Measurements from ENCODE around the gene TRAM2.

Gene TRAM2

GRCh38 chr6:52531396-52531795 lies 45.5 kb downstream of the TRAM2 start:
- no peak overlapping the region for H3K4me3 ChIP-seq (ENCODE audit: low read length, poor library complexity, severe bottlenecking)
- H3K4me2 ChIP-seq (ENCODE audit: low read depth, low read length, poor library complexity, severe bottlenecking): no peak overlapping the region
- no peak for TF ChIP-seq CTCF (conservative IDR thresholded peaks at IDR 0.05; ENCODE audit: low read length)
- TF ChIP-seq EZH2phosphoT487 (IDR thresholded peaks at IDR 0.05; ENCODE audit: borderline replicate concordance): no peak
- H3K9ac ChIP-seq (ENCODE audit: low read depth, low read length, poor library complexity, severe bottlenecking): peak overlapping the region; percentile 33
- H3K9me2 ChIP-seq (replicated peaks; ENCODE audit: low read depth, low read length): no peaks in the 10 kb centered on the region
- peaks cover 48% of the 10 kb centered on the region for H3K4me1 ChIP-seq (ENCODE audit: insufficient read depth, low read length, poor library complexity, severe bottlenecking)
- H2AFZ ChIP-seq (ENCODE audit: low read length): no peak overlapping the region
- no peaks in the 10 kb centered on the region for H4K20me1 ChIP-seq (ENCODE audit: insufficient read depth, low read length, poor library complexity, severe bottlenecking)
- H3K36me3 ChIP-seq (ENCODE audit: insufficient read depth, low read length): peaks cover 47% of the 10 kb centered on the region; the same call in 1 of the 2 replicates
- peaks cover 20% of the 10 kb centered on the region for H3F3A ChIP-seq (ENCODE audit: low read depth)
- H3K9me3 ChIP-seq (ENCODE audit: insufficient read depth, low read depth, low read length): no peaks in the 10 kb centered on the region
- H3K79me2 ChIP-seq (ENCODE audit: insufficient read depth, low read length): peaks cover 70% of the 10 kb centered on the region
- no peaks in the 10 kb centered on the region for H3K27me3 ChIP-seq (ENCODE audit: insufficient read depth, low read length, poor library complexity, severe bottlenecking)

- TF ChIP-seq CTCF (conservative IDR thresholded peaks at IDR 0.05; ENCODE audit: low read length) (no peak), EZH2phosphoT487 (IDR thresholded peaks at IDR 0.05; ENCODE audit: borderline replicate concordance) (no peak)
- Histone ChIP-seq H3K79me2 (ENCODE audit: insufficient read depth, low read length) (peaks cover 81% of the 10 kb centered on the region), H3K4me1 (ENCODE audit: insufficient read depth, low read length, poor library complexity, severe bottlenecking) (peaks cover 39% of the 10 kb centered on the region), H3K4me3 (ENCODE audit: low read length, poor library complexity, severe bottlenecking) (no peak overlapping the region), H3K4me2 (ENCODE audit: low read depth, low read length, poor library complexity, severe bottlenecking) (no peak overlapping the region), H3K9me2 (replicated peaks; ENCODE audit: low read depth, low read length) (no peaks in the 10 kb centered on the region), H2AFZ (ENCODE audit: low read length) (no peak overlapping the region), H3K36me3 (ENCODE audit: insufficient read depth, low read length) (peaks cover 47% of the 10 kb centered on the region; the same call in 1 of the 2 replicates), H4K20me1 (ENCODE audit: insufficient read depth, low read length, poor library complexity, severe bottlenecking) (no peaks in the 10 kb centered on the region), H3K9ac (ENCODE audit: low read depth, low read length, poor library complexity, severe bottlenecking) (no peak overlapping the region), H3K9me3 (ENCODE audit: insufficient read depth, low read depth, low read length) (no peaks in the 10 kb centered on the region), H3K27me3 (ENCODE audit: insufficient read depth, low read length, poor library complexity, severe bottlenecking) (no peaks in the 10 kb centered on the region), H3F3A (ENCODE audit: low read depth) (peaks cover 12% of the 10 kb centered on the region)
Observed at GRCh38 chr6:52530351-52530750, 46.5 kb downstream of the TRAM2 start.

- H3K4me2 ChIP-seq (ENCODE audit: low read depth, low read length, poor library complexity, severe bottlenecking): no peak overlapping the region
- H3K4me1 ChIP-seq (ENCODE audit: insufficient read depth, low read length, poor library complexity, severe bottlenecking): peaks cover 33% of the 10 kb centered on the region
- TF ChIP-seq EZH2phosphoT487 (IDR thresholded peaks at IDR 0.05; ENCODE audit: borderline replicate concordance) (no peak), CTCF (conservative IDR thresholded peaks at IDR 0.05; ENCODE audit: low read length) (no peak)
- H3K27me3 ChIP-seq (ENCODE audit: insufficient read depth, low read length, poor library complexity, severe bottlenecking): no peaks in the 10 kb centered on the region
- no peaks in the 10 kb centered on the region for H4K20me1 ChIP-seq (ENCODE audit: insufficient read depth, low read length, poor library complexity, severe bottlenecking)
- H3F3A ChIP-seq (ENCODE audit: low read depth): peaks cover 2% of the 10 kb centered on the region
- H3K9me2 ChIP-seq (replicated peaks; ENCODE audit: low read depth, low read length): no peaks in the 10 kb centered on the region
- no peak overlapping the region for H2AFZ ChIP-seq (ENCODE audit: low read length)
- no peaks in the 10 kb centered on the region for H3K9me3 ChIP-seq (ENCODE audit: insufficient read depth, low read depth, low read length)
- no peak overlapping the region for H3K4me3 ChIP-seq (ENCODE audit: low read length, poor library complexity, severe bottlenecking)
- peaks cover 91% of the 10 kb centered on the region for H3K79me2 ChIP-seq (ENCODE audit: insufficient read depth, low read length)
- no peak overlapping the region for H3K9ac ChIP-seq (ENCODE audit: low read depth, low read length, poor library complexity, severe bottlenecking)
- H3K36me3 ChIP-seq (ENCODE audit: insufficient read depth, low read length): peaks cover 42% of the 10 kb centered on the region; the same call in 1 of the 2 replicates
Observed at GRCh38 chr6:52529311-52529710, 47.5 kb downstream of the TRAM2 start.
